GM12891 (cell line): ENCODE measurements around the gene PRPF39.

Experiments
- POLR2A ChIP-seq: IDR thresholded peaks from 2 replicates; pipeline ENCODE4 v1.6.1; 2011; ENCODE audit warnings: low read depth, low read length, control low read depth
- POLR2AphosphoS5 ChIP-seq: IDR thresholded peaks from 2 replicates; pipeline ENCODE4 v1.6.1; 2011; ENCODE audit warnings: low read depth, low read length, control low read depth
- TAF1 ChIP-seq: IDR thresholded peaks from 2 replicates; pipeline ENCODE4 v1.6.1; 2011; ENCODE audit warnings: low read depth, low read length, control low read depth

DNA sequence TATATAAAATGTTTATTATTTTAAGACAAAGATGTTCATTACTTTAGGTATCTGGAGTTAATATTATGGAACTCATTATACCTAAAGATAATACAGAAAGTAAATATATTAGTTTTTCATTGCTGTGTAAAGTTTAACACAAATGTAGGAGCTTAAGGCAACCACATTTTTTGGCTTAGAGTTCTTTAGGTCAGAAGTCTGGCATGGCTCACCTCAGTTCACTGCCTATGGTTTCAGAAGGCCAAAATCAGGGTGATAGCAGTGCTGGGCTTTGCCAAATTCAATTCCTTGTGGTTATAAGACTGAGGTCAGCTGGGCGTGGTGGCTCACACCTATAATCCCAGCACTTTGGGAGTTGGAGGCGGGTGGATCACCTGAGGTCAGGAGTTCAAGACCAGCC is 35.5 kb upstream of the PRPF39 start:
- TF ChIP-seq POLR2A: no peak
- no peak for TF ChIP-seq POLR2AphosphoS5
- no peak for TF ChIP-seq TAF1
